ENCODE measurements around the gene CDK2. TPM values are rescaled to one million over a fixed set of nuclear protein-coding genes. Genes with fewer than 3 reads are reported as not detected.

CDK2 gene
- polyA plus RNA-seq, 1 donor = 55.5 TPM

- Histone ChIP-seq H3K27ac (ENCODE audit: low read length) (peak overlapping the region; percentile 71), H3K36me3 (ENCODE audit: control insufficient read depth, insufficient read depth, low read length) (peaks cover 2% of the 10 kb centered on the region), H3K9me3 (ENCODE audit: control insufficient read depth, low read depth, low read length) (no peaks in the 10 kb centered on the region), H3K4me1 (ENCODE audit: control insufficient read depth, insufficient read depth, low read length) (peaks cover 51% of the 10 kb centered on the region), H3K4me3 (ENCODE audit: low read length) (no peak overlapping the region), H3K27me3 (ENCODE audit: control insufficient read depth, insufficient read depth, low read length) (no peaks in the 10 kb centered on the region)
- whole genome bisulfite sequencing (ENCODE audit: insufficient coverage, low lambda C conversion rate) = no CpG with 5 or more reads among the region's 2 CpGs
- DNase-seq = peak in 1 of 2 donors; percentile 55
These were observed 43.5 kb downstream of the CDK2 start for GRCh38 chr12:56010111-56010570.

- Histone ChIP-seq H3K36me3 (ENCODE audit: control insufficient read depth, insufficient read depth, low read length) (no peaks in the 10 kb centered on the region), H3K4me1 (ENCODE audit: control insufficient read depth, insufficient read depth, low read length) (peaks cover 56% of the 10 kb centered on the region), H3K4me3 (ENCODE audit: low read length) (no peak overlapping the region), H3K27me3 (ENCODE audit: control insufficient read depth, insufficient read depth, low read length) (no peaks in the 10 kb centered on the region), H3K27ac (ENCODE audit: low read length) (peak overlapping the region; percentile 71), H3K9me3 (ENCODE audit: control insufficient read depth, low read depth, low read length) (no peaks in the 10 kb centered on the region)
- WGBS (ENCODE audit: insufficient coverage, low lambda C conversion rate) = no CpG with 5 or more reads among the region's 2 CpGs
- no peak for DNase-seq
These were observed 45.0 kb downstream of the CDK2 start for GRCh38 chr12:56011509-56012090.

- WGBS (ENCODE audit: insufficient coverage, low lambda C conversion rate) = no CpG with 5 or more reads among the region's 5 CpGs
- H3K27me3 ChIP-seq (ENCODE audit: control insufficient read depth, insufficient read depth, low read length) = no peaks in the 10 kb centered on the region
- H3K9me3 ChIP-seq (ENCODE audit: control insufficient read depth, low read depth, low read length) = no peaks in the 10 kb centered on the region
- H3K4me3 ChIP-seq (ENCODE audit: low read length) = no peak overlapping the region
- H3K4me1 ChIP-seq (ENCODE audit: control insufficient read depth, insufficient read depth, low read length) = peaks cover 65% of the 10 kb centered on the region
- peak; percentile 38 to 75 for DNase-seq
- H3K36me3 ChIP-seq (ENCODE audit: control insufficient read depth, insufficient read depth, low read length) = no peaks in the 10 kb centered on the region
- peak overlapping the region; percentile 84 for H3K27ac ChIP-seq (ENCODE audit: low read length)
These were observed 46.9 kb downstream of the CDK2 start for GRCh38 chr12:56013482-56013881.

- no CpG with 5 or more reads among the region's 2 CpGs for whole genome bisulfite sequencing (ENCODE audit: insufficient coverage, low lambda C conversion rate)
- Histone ChIP-seq H3K4me1 (ENCODE audit: control insufficient read depth, insufficient read depth, low read length) (peaks cover 68% of the 10 kb centered on the region), H3K27me3 (ENCODE audit: control insufficient read depth, insufficient read depth, low read length) (no peaks in the 10 kb centered on the region), H3K36me3 (ENCODE audit: control insufficient read depth, insufficient read depth, low read length) (no peaks in the 10 kb centered on the region), H3K4me3 (ENCODE audit: low read length) (no peak overlapping the region), H3K27ac (ENCODE audit: low read length) (peak overlapping the region; percentile 84), H3K9me3 (ENCODE audit: control insufficient read depth, low read depth, low read length) (no peaks in the 10 kb centered on the region)
- peak; percentile 71 to 90 for DNase-seq
These were observed 47.6 kb downstream of the CDK2 start for GRCh38 chr12:56014205-56014604.

- DNase-seq = no peak
- Histone ChIP-seq H3K4me3 (ENCODE audit: low read length) (no peak overlapping the region), H3K27me3 (ENCODE audit: control insufficient read depth, insufficient read depth, low read length) (no peaks in the 10 kb centered on the region), H3K36me3 (ENCODE audit: control insufficient read depth, insufficient read depth, low read length) (no peaks in the 10 kb centered on the region), H3K9me3 (ENCODE audit: control insufficient read depth, low read depth, low read length) (no peaks in the 10 kb centered on the region), H3K4me1 (ENCODE audit: control insufficient read depth, insufficient read depth, low read length) (peaks cover 77% of the 10 kb centered on the region), H3K27ac (ENCODE audit: low read length) (peak overlapping the region; percentile 82)
- WGBS (ENCODE audit: insufficient coverage, low lambda C conversion rate) = no CpG with 5 or more reads among the region's 4 CpGs
These were observed 50.6 kb downstream of the CDK2 start for GRCh38 chr12:56017181-56017580.

- DNase-seq = peak; percentile 66 to 87
These were observed 51.7 kb downstream of the CDK2 start for GRCh38 chr12:56018356-56018755.

GRCh38 chr12:56020423-56021184 lies 54.0 kb downstream of the CDK2 start, which contains the start of gene IKZF4:
TSS of gene IKZF4 (plus strand) at chr12:56021043. CDS start at chr12:56021494, 451 bp downstream.
- Histone ChIP-seq H3K9me3 (ENCODE audit: control insufficient read depth, low read depth, low read length) (no peaks in the 10 kb centered on the region), H3K27me3 (ENCODE audit: control insufficient read depth, insufficient read depth, low read length) (no peaks in the 10 kb centered on the region), H3K4me1 (ENCODE audit: control insufficient read depth, insufficient read depth, low read length) (peaks cover 57% of the 10 kb centered on the region), H3K4me3 (ENCODE audit: low read length) (peak within 1 kb of the TSS; percentile 51), H3K36me3 (ENCODE audit: control insufficient read depth, insufficient read depth, low read length) (peaks cover 11% of the 10 kb centered on the region), H3K27ac (ENCODE audit: low read length) (peak within 1 kb of the TSS; percentile 82)
- 20% methylated on average over 1 of the region's 10 CpGs for WGBS (ENCODE audit: insufficient coverage, low lambda C conversion rate)
- peak; percentile 80 to 88 for DNase-seq

More at GRCh38 chr12:56018356-56018755, 51.7 kb downstream of the CDK2 start:
- H3K4me1 ChIP-seq (ENCODE audit: control insufficient read depth, insufficient read depth, low read length) = peaks cover 73% of the 10 kb centered on the region
- no peaks in the 10 kb centered on the region for H3K36me3 ChIP-seq (ENCODE audit: control insufficient read depth, insufficient read depth, low read length)
- no peaks in the 10 kb centered on the region for H3K9me3 ChIP-seq (ENCODE audit: control insufficient read depth, low read depth, low read length)
- H3K27me3 ChIP-seq (ENCODE audit: control insufficient read depth, insufficient read depth, low read length) = no peaks in the 10 kb centered on the region
- H3K27ac ChIP-seq (ENCODE audit: low read length) = peak overlapping the region; percentile 82
- no peak overlapping the region for H3K4me3 ChIP-seq (ENCODE audit: low read length)
- WGBS (ENCODE audit: insufficient coverage, low lambda C conversion rate) = 20% methylated on average over 1 of the region's 1 CpG

- Histone ChIP-seq H3K4me1 (ENCODE audit: control insufficient read depth, insufficient read depth, low read length) (peaks cover 54% of the 10 kb centered on the region), H3K36me3 (ENCODE audit: control insufficient read depth, insufficient read depth, low read length) (peaks cover 21% of the 10 kb centered on the region), H3K27ac (ENCODE audit: low read length) (peak overlapping the region; percentile 82), H3K27me3 (ENCODE audit: control insufficient read depth, insufficient read depth, low read length) (no peaks in the 10 kb centered on the region), H3K4me3 (ENCODE audit: low read length) (peak overlapping the region; percentile 51), H3K9me3 (ENCODE audit: control insufficient read depth, low read depth, low read length) (no peaks in the 10 kb centered on the region)
- DNase-seq = peak in 1 of 2 donors; percentile 55
- 0% methylated on average over 1 of the region's 2 CpGs for WGBS (ENCODE audit: insufficient coverage, low lambda C conversion rate)
These were observed 55.4 kb downstream of the CDK2 start for GRCh38 chr12:56021889-56022497.
